ENCODE measurements around the gene DCLK3. TPM values are rescaled to one million over a fixed set of nuclear protein-coding genes. Genes with fewer than 3 reads are reported as not detected.

DCLK3 gene
- total RNA-seq, 1 donor from 2014 or later: not detected

GRCh38 chr3:36733162-36733696 lies 31.1 kb downstream of the DCLK3 start:
- intact Hi-C loops (cut with DNase I): loop anchor here (10.0 kb wide), 1 partner anchor 132 kb away; no protein-coding TSS in a partner anchor
- Histone ChIP-seq H3K27me3 (no peaks in the 10 kb centered on the region), H3K4me3 (no peak overlapping the region), H3K36me3 (no peaks in the 10 kb centered on the region), H3K9me3 (no peaks in the 10 kb centered on the region), H3K27ac (no peak overlapping the region), H3K4me1 (no peaks in the 10 kb centered on the region)
- TF ChIP-seq POLR2A (IDR thresholded peaks at IDR 0.05): no peak
- no peak for TF ChIP-seq CTCF (IDR thresholded peaks at IDR 0.05)
- no peak for TF ChIP-seq POLR2AphosphoS5 (IDR thresholded peaks at IDR 0.05; ENCODE audit: insufficient read depth in 1 of 2, low read depth in 1 of 2)
- no peak for DNase-seq (ENCODE audit: extremely low spot score in 2 of 2)

GRCh38 chr3:36730966-36731365 lies 33.4 kb downstream of the DCLK3 start:
- TF ChIP-seq POLR2A (IDR thresholded peaks at IDR 0.05) (no peak), CTCF (IDR thresholded peaks at IDR 0.05) (no peak), POLR2AphosphoS5 (IDR thresholded peaks at IDR 0.05; ENCODE audit: insufficient read depth in 1 of 2, low read depth in 1 of 2) (no peak)
- Histone ChIP-seq H3K9me3 (no peaks in the 10 kb centered on the region), H3K27ac (no peak overlapping the region), H3K27me3 (no peaks in the 10 kb centered on the region), H3K36me3 (no peaks in the 10 kb centered on the region), H3K4me1 (no peaks in the 10 kb centered on the region), H3K4me3 (no peak overlapping the region)
- no peak for DNase-seq (ENCODE audit: extremely low spot score in 2 of 2)
- intact Hi-C loops (cut with DNase I): loop anchor here (10.0 kb wide), 1 partner anchor 134 kb away; no protein-coding TSS in a partner anchor

GRCh38 chr3:36729204-36730056 lies 34.9 kb downstream of the DCLK3 start:
- no peak for DNase-seq (ENCODE audit: extremely low spot score in 2 of 2)
- Histone ChIP-seq H3K36me3 (no peaks in the 10 kb centered on the region), H3K27me3 (no peaks in the 10 kb centered on the region), H3K9me3 (no peaks in the 10 kb centered on the region), H3K27ac (no peak overlapping the region), H3K4me1 (no peaks in the 10 kb centered on the region), H3K4me3 (no peak overlapping the region)
- TF ChIP-seq POLR2AphosphoS5 (IDR thresholded peaks at IDR 0.05; ENCODE audit: insufficient read depth in 1 of 2, low read depth in 1 of 2) (no peak), CTCF (IDR thresholded peaks at IDR 0.05) (peak in 2 of 3 experiments; percentile 65 to 71)
- intact Hi-C loops (cut with DNase I): loop anchor here (10.0 kb wide), 2 partner anchors 135 to 225 kb away; no protein-coding TSS in a partner anchor

GRCh38 chr3:36714343-36715086 lies 49.8 kb downstream of the DCLK3 start:
- H3K27ac ChIP-seq: no peak overlapping the region
- DNase-seq (ENCODE audit: extremely low spot score in 2 of 2): no peak
- intact Hi-C loops (cut with DNase I): no loop called here
- no peaks in the 10 kb centered on the region for H3K27me3 ChIP-seq
- no peak for TF ChIP-seq POLR2A (IDR thresholded peaks at IDR 0.05)
- no peak for TF ChIP-seq POLR2AphosphoS5 (IDR thresholded peaks at IDR 0.05; ENCODE audit: insufficient read depth in 1 of 2, low read depth in 1 of 2)
- TF ChIP-seq CTCF (IDR thresholded peaks at IDR 0.05): no peak
- no peaks in the 10 kb centered on the region for H3K36me3 ChIP-seq
- H3K4me1 ChIP-seq: no peaks in the 10 kb centered on the region
- no peaks in the 10 kb centered on the region for H3K9me3 ChIP-seq
- no peak overlapping the region for H3K4me3 ChIP-seq

All from vagina (tissue), 2 donors.